ENCODE data around the gene PVALB. TPM values are rescaled to one million over a fixed set of nuclear protein-coding genes. Genes with fewer than 3 reads are reported as not detected.

PVALB gene
- total RNA-seq, 2 experiments from 2014 or later: not detected

DNA sequence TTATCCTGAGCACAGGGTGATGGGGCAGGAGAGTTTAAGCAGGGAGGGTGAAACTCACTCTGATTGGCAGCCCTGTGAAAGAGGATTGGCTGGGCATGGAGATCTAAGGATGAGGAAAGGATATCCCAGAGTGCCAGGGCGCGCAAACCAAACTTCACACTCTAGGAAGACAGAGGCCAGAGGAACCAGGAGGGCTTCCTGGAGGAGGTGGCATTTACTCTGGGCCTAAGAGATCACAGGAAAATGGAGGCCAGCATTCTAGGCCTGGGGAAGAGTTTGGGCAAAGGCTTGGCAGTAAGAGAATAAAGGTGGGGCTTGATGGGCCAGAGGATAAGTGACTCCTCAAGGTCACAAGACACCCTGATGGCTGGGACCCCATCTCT lies 43.6 kb upstream of the PVALB start:
- BruUV-seq (replicated peaks): no TSS peak
- Histone ChIP-seq H3K36me3 (ENCODE audit: insufficient read depth, low read length) (peaks cover 19% of the 10 kb centered on the region; the same call in 1 of the 2 replicates), H2AFZ (ENCODE audit: low read length) (peak overlapping the region; percentile 42; the same call in 1 of the 2 replicates), H3K79me2 (ENCODE audit: insufficient read depth, low read depth, low read length) (peaks cover 19% of the 10 kb centered on the region; the same call in 1 of the 2 replicates), H3K4me3 (ENCODE audit: low read depth, low read length, poor library complexity, severe bottlenecking) (peak overlapping the region; percentile 73), H3K9me3 (ENCODE audit: low read length) (no peaks in the 10 kb centered on the region), H4K20me1 (ENCODE audit: insufficient read depth, low read length) (no peaks in the 10 kb centered on the region), H3K4me2 (ENCODE audit: low read length) (peak overlapping the region; percentile 88), H3K9me2 (ENCODE audit: insufficient read depth, low read length) (no peaks in the 10 kb centered on the region), H3K4me1 (ENCODE audit: insufficient read depth, low read length, poor library complexity, severe bottlenecking) (peaks cover 71% of the 10 kb centered on the region), H3K27ac (ENCODE audit: low read depth, low read length, poor library complexity, severe bottlenecking) (peak overlapping the region; percentile 91)
- ChIA-PET POLR2A (interaction anchor here (0.5 to 1.9 kb wide), 3 partner anchors 54 to 603 kb away, joined by 3 to 8 read pairs (median 4); partner anchors contain the start of gene IFT27), CTCF (ENCODE audit: unreplicated experiment) (interaction anchor here (2.0 kb wide), 1 partner anchor 118 kb away, joined by 12 read pairs; no protein-coding TSS in a partner anchor)
- intact Hi-C loops (cut with micrococcal nuclease; ENCODE audit: unreplicated experiment): loop anchor here (1.0 to 5.0 kb wide), 2 partner anchors 118 to 157 kb away; partner anchors contain the start of genes MPST and TST
- TF ChIP-seq, protein P1, sequence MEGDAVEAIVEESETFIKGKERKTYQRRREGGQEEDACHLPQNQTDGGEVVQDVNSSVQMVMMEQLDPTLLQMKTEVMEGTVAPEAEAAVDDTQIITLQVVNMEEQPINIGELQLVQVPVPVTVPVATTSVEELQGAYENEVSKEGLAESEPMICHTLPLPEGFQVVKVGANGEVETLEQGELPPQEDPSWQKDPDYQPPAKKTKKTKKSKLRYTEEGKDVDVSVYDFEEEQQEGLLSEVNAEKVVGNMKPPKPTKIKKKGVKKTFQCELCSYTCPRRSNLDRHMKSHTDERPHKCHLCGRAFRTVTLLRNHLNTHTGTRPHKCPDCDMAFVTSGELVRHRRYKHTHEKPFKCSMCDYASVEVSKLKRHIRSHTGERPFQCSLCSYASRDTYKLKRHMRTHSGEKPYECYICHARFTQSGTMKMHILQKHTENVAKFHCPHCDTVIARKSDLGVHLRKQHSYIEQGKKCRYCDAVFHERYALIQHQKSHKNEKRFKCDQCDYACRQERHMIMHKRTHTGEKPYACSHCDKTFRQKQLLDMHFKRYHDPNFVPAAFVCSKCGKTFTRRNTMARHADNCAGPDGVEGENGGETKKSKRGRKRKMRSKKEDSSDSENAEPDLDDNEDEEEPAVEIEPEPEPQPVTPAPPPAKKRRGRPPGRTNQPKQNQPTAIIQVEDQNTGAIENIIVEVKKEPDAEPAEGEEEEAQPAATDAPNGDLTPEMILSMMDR (conservative IDR thresholded peaks at IDR 0.05; ENCODE audit: low read length): no peak; the same call in 1 of the 2 replicates
- TF ChIP-seq EZH2phosphoT487 (IDR thresholded peaks at IDR 0.05; ENCODE audit: borderline replicate concordance, low read depth, low read length): no peak
- no peak for DNase-seq (ENCODE audit: low spot score)

DNA sequence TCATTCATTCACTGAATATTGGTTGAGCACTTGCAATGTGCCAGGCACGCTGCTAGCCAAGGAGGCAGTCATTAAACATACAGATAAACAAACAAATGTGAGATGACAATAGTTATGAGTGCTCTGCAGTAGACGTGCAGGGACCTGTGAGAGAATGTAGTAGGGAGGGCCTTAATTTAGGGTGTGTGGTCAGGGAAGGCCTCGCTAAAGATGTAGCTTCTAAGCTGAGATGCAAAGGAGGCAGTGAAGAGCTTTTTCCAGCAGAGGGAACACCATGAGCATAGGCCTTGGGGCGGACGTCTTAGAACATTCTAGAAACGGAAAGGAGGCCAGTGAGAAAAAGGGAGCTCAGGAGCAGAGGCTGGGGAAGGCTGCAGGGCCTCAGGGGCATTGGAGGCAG lies 43.2 kb upstream of the PVALB start:
- peaks cover 71% of the 10 kb centered on the region for H3K4me1 ChIP-seq (ENCODE audit: insufficient read depth, low read length, poor library complexity, severe bottlenecking)
- H3K36me3 ChIP-seq (ENCODE audit: insufficient read depth, low read length): peaks cover 15% of the 10 kb centered on the region; the same call in 1 of the 2 replicates
- H3K4me3 ChIP-seq (ENCODE audit: low read depth, low read length, poor library complexity, severe bottlenecking): peak overlapping the region; percentile 73
- no peaks in the 10 kb centered on the region for H3K9me3 ChIP-seq (ENCODE audit: low read length)
- intact Hi-C loops (cut with micrococcal nuclease; ENCODE audit: unreplicated experiment): loop anchor here (1.0 to 5.0 kb wide), 2 partner anchors 118 to 157 kb away; partner anchors contain the start of genes MPST and TST
- POLR2A ChIA-PET: interaction anchor here (0.5 to 1.9 kb wide), 3 partner anchors 55 to 604 kb away, joined by 3 to 8 read pairs (median 4); partner anchors contain the start of gene IFT27
- no peaks in the 10 kb centered on the region for H3K9me2 ChIP-seq (ENCODE audit: insufficient read depth, low read length)
- H3K4me2 ChIP-seq (ENCODE audit: low read length): peak overlapping the region; percentile 88
- DNase-seq (ENCODE audit: low spot score): peak; percentile 43
- no TSS peak for BruUV-seq (replicated peaks)
- H3K79me2 ChIP-seq (ENCODE audit: insufficient read depth, low read depth, low read length): peaks cover 19% of the 10 kb centered on the region; the same call in 1 of the 2 replicates
- peak overlapping the region; percentile 91 for H3K27ac ChIP-seq (ENCODE audit: low read depth, low read length, poor library complexity, severe bottlenecking)
- TF ChIP-seq EZH2phosphoT487 (IDR thresholded peaks at IDR 0.05; ENCODE audit: borderline replicate concordance, low read depth, low read length): no peak
- TF ChIP-seq, protein P1 (conservative IDR thresholded peaks at IDR 0.05; ENCODE audit: low read length): 0 out of 2 replicates have a peak, but pooled peaks have one; percentile 35
- CTCF ChIA-PET (ENCODE audit: unreplicated experiment): interaction anchor here (2.0 kb wide), 1 partner anchor 118 kb away, joined by 12 read pairs; no protein-coding TSS in a partner anchor
- H4K20me1 ChIP-seq (ENCODE audit: insufficient read depth, low read length): no peaks in the 10 kb centered on the region
- peak overlapping the region; percentile 88 for H2AFZ ChIP-seq (ENCODE audit: low read length)

All from OCI-LY7 (cell line).